RPMI7951 (cell line): Measurements from ENCODE around the gene VPS51. TPM values are rescaled to one million over a fixed set of nuclear protein-coding genes. Genes with fewer than 3 reads are reported as not detected.

ENCODE experiments used
- DNase-seq: peaks from one replicate; pipeline ENCODE4 v3.0.0-alpha.2; 2012; ENCODE audit warnings: low read depth
- total RNA-seq: library from RNA; depleted of rRNA; stranded (reverse); fragments of >200 nt; shearing (Covaris generic); gene quantifications from 2 replicates; pipeline ENCODE4 v1.2.3, GENCODE V29; 2014

VPS51 gene
- total RNA-seq, 1 experiment from 2014 or later: 48.7 TPM

DNA sequence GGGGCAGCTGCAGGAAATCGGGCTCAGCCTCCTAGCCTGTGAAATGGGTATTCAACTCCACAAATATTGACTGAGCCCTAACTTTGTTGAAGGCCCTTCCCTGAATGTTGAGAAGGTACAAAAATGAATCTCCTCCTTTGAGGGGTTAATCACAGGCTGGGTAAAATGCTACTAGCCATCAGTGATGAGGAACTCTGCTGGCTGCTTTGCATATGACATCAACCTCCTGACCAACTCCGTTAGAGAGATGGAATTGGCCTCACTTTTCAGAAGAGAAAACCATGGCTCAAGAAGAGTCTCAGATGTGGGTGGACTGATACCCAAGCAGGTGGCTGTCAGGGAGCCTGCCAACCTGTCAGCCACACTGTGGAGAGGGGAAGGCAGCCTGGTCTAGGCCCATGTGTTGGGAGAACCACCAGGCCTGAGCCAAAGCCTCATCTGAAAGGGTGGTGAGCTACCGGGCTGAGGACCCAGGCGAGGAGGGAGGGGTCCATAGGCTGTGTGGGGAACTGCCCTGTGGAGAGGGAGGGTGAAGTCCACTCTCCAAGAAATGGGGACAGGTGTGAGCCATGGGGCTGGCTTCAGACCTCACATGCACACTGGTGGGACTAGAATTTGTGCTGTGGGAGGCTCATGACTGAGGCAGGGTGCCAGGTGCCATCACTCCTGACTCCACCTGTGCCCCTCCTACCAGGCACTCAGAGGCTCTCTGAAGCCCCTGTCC is 23.9 kb upstream of the VPS51 start:
- DNase-seq: no peak

GRCh38 chr11:65072631-65072966 is 23.4 kb upstream of the VPS51 start:
- no peak for DNase-seq

- no peak for DNase-seq
Measured at GRCh38 chr11:65077451-65077850, 18.6 kb upstream of the VPS51 start.

GRCh38 chr11:65078151-65078550 is 17.9 kb upstream of the VPS51 start:
- peak; percentile 32 for DNase-seq

- DNase-seq: no peak
Measured at GRCh38 chr11:65078786-65079342, 17.1 kb upstream of the VPS51 start.

GRCh38 chr11:65083134-65083833 is 12.7 kb upstream of the VPS51 start:
- no peak for DNase-seq

DNA sequence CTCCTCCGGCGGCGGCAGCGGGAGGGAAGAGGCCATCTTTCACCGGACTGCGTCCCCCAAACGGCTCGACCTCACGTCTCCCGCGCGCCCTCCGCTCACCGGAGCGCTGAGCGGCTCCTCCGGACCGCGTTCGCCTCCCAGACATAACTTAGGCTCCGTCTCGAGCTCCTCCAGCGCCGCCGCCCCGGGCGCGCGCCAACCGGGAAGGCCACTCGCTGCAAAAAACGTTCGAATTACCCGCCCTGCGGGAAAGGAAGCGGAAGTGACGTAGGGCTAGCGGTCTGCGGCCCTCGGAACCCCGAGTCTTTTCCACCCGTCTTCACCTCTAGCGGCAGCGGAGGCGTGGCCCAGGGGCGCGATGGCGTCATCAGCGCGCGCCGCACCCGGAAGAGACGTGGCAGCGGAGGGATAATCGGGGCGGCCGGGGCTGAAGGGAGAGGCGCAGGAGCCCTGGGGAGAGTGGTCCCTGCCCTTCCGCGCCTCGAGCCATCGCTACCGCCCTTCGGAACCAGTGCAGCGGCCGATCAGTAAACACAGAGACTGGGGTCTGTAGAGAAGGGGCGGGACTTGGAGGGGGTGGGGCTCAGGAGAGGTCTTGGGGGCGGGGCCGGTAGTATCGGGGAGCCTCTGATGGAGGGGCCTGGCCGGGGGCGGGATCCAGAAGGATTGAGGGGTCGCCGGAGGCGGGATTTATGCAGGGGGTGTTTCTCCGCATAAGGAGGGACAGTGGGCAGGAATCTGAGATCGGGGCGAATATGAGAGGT is 12.0 kb upstream of the VPS51 start, which contains the start of the genes CDCA5 and ZFPL1:
TSS of gene CDCA5 (minus strand) at position 207 of the 764 bp plus-strand sequence. CDS start at position 145, 62 bp downstream.
TSS of gene ZFPL1 (plus strand) at position 389 of the 764 bp plus-strand sequence. CDS start 477 bp downstream, outside the sequence.
- peak; percentile 94 for DNase-seq

DNA sequence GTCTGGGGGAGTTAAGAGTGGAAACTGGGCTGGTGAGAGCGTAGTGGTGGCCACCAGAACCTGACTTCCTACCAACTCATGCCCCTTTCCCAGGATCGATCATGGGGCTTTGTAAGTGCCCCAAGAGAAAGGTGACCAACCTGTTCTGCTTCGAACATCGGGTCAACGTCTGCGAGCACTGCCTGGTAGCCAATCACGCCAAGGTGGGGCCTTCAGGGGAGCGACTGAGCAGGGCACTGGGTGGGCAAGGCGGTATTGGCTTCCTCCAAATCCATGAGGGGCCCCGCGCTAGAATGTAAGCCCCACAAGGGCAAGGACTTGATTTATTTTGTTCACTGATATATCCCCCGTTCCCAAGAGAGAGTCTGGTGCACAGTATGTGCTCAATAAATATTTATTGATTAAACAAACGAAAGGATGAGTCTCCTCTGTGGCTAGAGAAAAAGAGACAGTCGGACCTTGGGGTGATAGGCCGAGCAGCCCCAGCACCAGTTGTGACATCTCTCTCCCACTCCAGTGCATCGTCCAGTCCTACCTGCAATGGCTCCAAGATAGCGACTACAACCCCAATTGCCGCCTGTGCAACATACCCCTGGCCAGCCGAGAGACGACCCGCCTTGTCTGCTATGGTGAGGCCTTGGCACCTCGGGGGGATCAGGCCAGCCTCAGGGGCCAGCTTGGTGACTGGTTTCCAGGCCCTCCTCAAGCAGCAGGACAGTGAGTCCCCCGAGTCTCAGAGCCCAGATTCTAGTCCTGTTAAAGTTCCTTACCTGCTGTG is 11.2 kb upstream of the VPS51 start:
- DNase-seq: no peak

DNA sequence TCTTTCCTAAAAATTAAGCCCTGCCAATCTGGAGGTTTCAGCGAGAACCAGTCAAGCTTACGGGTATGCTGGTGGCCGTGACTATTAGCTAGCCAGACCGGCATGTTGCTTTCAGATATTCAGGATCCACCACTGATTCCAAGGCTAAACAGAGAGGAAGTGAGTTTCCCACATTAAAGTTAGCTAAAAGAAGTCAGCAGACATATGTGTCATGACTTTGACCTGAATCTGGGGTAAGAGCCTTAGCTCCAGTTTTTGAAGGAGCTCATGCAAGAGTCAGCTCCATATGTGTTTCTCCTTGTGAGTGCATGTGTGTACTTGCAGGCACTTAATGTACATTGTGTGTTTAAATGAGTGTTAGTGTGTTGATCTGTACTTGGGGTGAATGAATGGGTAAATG is 10.6 kb upstream of the VPS51 start:
- DNase-seq: no peak

DNA sequence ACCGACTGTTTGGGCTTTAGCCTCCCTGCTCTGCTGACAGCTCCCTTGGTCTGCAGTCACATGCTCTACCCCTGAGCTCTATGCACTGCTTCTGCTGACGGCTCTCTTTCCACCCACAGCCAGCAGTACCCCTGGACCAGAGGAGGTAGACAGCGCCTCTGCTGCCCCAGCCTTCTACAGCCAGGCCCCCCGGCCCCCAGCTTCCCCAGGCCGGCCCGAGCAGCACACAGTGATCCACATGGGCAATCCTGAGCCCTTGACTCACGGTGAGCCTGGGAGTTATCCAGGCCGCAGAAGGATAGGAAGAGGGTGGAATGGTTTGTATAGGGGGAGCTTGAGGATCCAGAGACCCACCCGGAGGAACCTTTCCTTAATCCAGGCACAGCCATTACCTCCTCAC is 9.2 kb upstream of the VPS51 start:
- DNase-seq: no peak

- no peak for DNase-seq
Measured at GRCh38 chr11:65087216-65087615, 8.8 kb upstream of the VPS51 start.

GRCh38 chr11:65087827-65088226 is 8.2 kb upstream of the VPS51 start:
- no peak for DNase-seq

GRCh38 chr11:65089621-65090020 is 6.4 kb upstream of the VPS51 start:
- no peak for DNase-seq

DNA sequence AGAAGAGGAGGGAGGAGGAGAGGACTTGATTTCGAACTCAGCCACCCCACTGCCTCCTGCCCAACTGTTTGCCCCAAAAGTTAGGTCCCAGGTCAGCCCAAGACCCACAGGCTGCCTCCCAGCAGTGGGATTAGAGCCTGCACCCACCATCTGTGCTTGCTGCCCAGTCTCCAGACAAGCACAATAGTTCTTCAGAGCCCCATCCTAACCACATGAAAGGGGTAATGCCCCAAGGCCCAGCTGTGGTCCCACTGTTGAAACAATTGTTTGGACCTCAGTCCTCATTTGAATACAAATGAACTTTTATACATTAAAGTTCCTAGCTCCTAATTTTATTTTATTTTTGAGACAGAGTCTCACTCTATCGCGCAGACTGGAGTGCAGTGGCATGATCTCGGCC is 5.4 kb upstream of the VPS51 start:
- DNase-seq: no peak

GRCh38 chr11:65095427-65095826 is 587 bp upstream of the VPS51 start:
- DNase-seq: no peak

- no peak for DNase-seq
Measured at GRCh38 chr11:65096926-65097325, 912 bp downstream of the VPS51 start.

GRCh38 chr11:65100674-65101350 is 4.8 kb downstream of the VPS51 start:
- DNase-seq: no peak

DNA sequence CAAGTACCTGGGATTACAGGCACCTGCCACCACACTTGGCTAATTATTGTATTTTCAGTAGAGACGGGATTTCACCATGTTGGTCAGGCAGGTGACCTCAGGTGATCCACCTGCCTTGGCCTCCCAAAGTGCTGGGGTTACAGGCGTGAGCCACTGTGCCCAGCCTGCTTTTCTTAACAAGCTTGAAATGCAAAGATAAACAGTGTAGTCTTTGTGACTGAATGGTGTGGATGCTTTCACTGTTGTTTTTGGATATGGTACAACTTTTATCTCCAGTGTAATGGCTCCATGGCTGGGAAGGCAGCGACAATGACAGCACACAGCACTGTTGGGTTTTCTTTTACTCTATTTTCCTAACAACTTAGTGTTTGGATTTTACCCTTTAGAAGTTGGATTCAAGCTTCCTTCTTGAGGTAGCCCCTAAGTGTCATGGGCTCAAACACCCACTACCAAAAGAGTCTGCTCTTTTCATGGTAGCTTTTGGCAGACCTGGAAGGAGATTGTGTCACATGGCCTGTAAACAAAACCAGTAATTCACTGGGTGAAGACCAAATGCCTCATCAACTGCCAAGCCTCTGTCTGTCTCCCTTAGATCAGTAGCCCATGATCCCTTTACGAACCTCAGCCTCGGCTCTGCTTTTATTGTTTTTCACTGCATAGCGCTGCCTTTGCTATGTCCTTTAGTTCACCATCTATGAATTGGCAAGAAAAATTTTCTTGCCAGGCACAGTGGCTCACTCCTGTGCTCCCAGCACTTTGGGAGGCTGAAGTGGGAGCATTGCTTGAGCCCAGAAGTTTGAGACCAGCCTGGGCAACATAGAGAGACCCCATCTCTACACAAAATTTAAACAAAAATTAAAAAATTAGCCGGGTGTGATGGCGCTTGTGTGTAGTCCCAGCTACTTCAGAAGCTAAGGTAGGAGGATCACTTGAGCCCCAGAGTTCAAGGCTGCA is 6.4 kb downstream of the VPS51 start:
- no peak for DNase-seq

- no peak for DNase-seq
Measured at GRCh38 chr11:65103476-65103875, 7.5 kb downstream of the VPS51 start.

DNA sequence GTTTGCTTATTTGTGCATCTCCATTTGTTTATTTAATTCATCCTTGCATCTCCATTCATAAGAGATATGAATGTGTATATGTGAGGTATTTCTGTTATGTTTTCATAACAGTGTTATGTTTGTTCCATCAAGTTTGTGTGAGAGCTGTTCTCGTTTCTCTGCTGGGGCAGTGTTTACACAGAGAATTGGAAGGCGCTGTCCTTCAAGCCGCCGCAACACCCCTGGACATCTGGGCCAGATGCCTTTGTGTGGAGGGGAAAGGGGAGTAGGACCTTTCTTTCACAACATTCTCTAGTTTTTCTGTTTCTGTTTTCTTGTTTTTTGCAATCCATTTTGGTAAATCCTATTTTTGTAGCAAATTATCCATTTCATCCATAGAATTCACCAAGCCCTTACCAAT is 8.6 kb downstream of the VPS51 start:
- DNase-seq: no peak
